Stimulated activated CD4-positive, alpha-beta T cell treated with anti-CD3 and anti-CD28 coated beads, Interleukin-4, amount 100 ng/mL, for 4 hours (primary cell): ENCODE measurements around the gene CROCC2.

ENCODE experiments used
- DNase-seq, 2 experiments: peaks; one replicate each; pipeline ENCODE4 v3.0.0-alpha.2; 2020

The CROCC2 gene

DNA sequence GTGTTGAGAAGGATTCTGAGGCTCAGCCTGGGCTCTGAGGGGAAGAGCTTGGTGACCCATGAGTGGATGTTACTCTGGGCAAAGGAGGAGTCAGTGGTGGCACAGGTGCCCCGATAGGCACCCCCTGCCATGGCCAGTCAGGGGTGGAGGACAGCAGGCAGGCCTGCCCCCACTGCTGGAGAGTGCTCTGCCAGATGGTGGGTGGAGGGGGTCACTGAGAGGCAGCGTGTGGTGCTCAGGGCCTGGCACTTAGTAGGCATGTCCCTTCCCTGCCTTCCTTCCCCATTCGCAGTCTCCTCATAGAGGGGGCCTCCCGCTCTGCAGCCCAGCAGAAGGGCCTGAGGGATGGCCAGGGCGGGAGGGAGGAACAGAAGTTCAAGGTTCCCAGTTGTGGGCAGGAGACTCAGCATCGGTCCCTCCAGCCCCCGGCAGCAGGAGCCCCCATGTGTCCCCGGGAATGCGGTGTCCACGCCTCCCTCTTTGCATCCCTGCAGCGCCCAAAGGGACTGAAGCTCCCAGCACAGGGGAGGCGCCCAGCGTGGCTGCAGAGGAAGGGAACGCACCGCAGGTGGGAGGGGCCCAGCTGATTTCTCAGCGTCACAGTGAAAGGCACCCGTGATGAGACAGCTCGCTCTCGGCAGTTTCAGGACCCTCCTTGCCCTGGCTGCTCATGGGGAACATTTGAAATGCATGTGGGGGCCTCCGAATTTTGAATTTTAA, 86.6 kb downstream of the CROCC2 start:
- DNase-seq = no peak

DNA sequence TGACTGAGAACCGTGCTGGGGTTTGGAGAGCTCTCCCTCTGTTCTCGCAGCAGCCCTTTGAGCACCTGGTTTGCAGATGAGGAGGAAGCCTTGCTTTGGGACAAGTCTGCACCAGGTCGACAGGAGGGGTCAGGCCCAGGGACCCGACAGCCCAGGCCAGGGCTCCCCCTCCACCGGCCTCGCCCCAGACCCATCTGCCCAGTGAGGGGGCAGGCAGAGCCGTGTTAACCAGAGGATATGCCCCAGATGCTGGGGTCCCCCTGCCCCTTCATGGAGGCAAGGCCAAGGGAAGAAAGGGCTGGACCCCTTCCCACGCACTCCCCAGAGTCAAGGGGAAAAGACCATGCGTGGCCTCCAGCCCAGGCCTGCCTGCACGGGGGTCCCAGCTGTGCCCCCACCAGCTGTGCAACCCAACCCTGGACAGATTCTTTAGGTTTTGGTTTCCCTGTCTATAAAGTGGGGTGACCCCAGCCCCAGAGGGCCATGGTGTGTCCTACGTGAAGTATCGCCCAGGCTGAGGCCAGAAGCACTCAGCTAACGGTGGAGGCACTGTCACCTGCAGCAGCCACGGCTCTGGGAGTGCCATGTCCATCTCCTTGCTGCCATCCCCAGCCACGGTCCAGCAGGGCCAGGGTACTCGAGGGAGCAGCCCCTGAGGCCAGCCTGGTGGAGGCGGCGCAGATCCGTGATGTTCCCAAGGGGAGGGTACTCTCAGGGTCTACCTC, 87.5 kb downstream of the CROCC2 start:
- DNase-seq = no peak

DNA sequence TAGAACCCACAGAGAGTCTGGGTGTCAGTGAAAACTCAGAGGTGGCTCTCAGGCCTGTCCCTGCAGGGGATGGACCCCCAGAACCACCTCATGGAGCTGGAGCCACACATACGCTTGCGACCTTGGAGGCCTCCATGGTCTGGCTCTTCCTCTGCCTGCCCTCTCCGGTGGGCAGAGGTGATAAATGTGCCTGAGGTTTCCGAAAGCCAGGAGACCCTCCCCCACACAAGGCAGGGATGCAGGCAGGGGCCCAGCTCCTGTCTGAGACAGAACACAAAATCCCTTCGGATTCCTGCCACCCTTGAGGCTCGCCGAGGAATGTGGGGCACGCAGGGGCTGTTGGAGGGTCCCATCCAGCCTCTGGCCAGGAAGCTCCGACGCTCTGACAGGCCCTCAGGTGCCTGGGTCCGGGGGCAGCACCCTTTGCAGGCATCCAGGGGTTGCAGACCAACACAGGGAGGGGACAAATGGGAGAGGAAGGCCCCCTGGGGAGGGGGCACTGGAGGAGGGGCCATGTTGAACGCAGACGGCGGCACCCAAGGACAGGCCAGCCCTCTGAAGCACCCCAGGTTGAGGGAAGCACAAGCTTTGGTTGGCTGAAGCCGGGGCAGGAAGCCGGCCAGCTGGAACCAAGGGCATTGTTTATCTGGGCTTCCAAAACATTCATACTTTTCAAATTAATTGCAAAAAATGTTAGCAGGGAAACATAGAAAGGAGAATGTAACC, 88.2 kb downstream of the CROCC2 start:
- no peak for DNase-seq

DNA sequence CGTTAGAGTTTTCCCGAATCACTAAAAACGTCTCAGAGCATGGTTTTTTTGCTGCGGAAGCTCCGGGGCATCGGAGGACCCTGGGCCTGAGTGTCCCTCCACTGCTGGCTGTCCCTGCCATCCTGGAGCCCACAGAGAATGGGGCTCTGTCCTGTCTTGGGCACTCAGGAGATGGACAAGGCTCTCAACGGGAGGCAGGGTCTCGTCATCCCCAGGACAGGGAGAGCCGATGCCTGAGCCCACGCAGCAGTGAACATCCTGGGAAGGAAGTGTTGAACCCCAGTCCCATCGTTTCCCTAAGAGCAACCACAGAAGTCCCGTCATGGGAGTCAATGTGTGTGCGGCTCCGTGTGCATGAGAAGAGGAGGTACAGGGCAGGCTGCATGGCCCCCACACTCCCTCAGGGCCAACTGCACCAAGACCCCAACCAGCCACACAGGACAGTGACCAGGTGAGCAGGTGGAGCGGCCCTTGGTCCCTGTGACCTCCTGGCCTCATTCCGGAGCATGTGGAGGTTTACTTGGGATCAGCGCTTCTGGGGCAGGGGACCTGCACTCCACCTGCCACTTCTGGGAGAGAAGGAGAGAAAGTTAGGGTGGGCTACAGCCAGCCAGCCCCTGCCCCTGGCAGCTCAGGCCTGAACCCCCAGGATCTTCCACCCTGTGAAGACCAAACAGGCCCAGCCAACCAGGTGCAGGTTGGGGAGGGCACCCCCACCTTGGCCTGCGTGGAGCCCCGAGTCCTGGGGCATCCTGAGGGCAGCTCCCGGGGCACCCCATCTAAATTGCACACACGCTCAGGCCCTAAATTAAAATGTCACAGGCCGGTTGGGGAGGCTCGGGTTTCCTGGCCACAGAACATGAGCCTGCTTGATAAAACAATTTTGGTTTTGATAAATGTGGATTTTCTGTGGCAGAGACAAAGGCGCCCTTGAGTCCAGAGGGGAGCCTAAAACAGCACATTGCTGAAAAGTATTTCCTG, 89.2 kb downstream of the CROCC2 start:
- no peak for DNase-seq

DNA sequence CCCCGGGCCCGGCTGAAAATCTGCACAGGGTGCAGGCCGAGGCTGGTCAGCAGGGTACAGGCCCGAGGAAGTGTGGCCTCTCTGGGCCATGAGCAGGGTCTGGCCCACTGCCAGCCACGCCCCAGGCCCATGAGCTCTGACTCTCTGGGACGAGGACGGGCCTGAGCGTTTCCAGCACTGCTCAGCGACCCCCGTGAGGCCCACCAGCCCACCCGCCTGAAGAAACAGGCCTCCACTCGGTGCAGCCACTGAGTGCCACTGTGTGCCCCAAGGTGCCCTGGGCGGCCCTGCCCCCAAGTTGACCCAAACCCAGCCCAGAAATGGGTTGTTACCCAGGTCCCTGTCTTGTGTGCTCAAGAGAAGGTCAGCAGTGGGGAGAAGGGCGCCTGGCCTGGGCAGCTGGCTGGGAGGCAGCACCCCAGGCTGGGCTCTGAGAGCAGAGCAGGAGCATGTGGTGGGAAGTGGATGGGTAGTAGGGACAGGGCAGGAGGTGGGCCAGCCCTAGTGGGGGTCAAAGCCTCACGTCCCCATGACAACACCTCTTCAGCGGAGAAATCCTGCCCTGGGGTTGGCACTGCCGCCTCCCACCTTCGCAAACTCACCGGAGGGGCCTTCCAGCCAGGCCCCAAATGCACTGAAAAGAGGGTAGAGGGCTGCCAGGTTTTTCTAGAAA, 90.2 kb downstream of the CROCC2 start:
- no peak for DNase-seq

DNA sequence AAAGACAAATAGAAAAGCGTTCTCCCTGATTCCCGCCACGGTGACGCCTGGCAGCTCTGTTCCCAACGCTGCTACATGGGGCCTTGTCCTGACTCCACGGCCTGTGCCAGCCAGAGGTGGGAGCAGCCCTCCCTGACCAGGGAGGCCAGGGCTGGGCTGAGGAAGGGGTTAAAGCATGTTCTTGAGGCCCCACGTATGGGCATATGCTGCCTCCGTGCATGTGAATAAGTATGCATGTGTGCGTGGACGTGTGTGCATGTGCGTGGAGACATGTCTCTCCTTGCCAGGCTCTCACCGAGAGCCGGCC, 90.7 kb downstream of the CROCC2 start:
- no peak for DNase-seq

DNA sequence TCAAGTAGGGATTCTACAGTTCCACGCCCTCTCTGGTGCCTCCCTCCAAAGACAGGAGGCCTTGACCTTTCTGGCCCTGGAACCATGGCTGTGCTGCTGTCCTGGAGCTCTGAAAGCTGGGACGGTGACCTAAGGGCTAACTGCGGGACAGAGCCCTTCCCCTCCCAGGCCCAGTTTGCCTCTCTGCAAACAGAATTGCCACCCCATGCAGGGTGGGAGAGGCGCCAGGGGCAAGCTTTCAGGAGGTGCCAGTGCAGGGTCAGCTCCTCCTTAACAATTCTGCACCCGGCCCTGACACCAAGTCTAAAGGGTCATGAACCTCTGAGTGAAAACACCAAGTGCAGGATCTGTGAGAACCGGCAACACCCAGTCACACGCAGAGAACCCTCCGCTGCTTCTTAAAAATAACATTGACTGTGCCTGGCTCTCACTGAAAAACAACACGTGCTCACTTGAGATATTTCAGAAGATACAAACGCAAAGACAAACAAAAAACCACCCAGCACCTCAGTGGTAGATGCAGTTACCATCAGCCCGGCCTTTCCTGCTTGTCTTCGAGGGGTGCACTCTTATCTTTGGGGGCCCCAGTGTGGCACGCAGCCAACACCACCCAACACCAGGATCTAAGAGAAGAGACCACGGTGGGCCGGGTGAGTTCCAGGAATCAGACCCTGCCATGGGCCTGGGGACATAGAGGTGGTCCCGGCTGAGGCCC, 91.2 kb downstream of the CROCC2 start:
- DNase-seq = no peak

DNA sequence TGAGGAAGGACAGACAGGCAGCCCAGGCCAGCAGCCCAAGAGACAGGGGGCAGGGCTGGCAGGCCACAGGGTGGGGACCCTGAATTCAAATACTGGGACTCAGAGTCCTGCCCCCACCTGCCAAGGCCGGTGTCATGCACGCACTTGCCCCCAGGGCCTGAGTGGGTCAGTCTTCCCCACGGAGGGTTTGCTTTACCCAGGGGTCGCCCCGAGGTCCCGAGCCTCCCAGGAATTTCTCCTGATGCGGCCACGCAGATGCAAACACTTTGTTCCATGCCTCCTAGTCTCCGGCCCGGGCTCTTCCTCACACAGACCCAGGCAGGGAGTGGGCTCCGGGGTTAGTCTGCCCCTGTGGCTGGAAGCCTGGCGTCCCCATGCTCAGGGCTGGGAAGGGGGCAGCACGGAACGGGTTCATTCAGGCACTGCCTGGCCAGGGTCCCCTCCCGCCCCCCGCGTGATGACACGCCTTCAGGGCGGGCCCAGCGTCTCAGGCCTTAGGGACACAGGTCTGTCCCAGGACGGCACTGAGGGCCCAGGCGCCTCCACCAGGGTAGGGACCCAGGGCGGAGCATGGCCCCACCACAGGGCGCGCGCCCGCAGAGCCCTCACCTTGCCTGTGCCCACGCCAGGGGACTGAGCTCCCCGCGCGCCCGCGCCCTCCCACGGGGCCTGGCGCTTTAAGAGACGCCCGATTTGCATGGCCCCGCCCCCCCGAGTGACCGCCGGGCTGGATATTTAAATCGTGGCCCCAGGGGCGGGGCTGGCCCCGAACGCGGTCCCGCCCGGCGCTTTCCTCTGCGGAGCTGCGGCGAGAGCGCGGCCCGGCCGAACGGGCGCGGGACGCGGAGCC, 91.9 kb downstream of the CROCC2 start, which contains the start of gene SNED1:
Gene SNED1 (plus strand): TSS at position 763 of the 850 bp plus-strand sequence. CDS start 220 bp downstream, outside the sequence.
- peak; percentile 20 to 37 for DNase-seq

DNA sequence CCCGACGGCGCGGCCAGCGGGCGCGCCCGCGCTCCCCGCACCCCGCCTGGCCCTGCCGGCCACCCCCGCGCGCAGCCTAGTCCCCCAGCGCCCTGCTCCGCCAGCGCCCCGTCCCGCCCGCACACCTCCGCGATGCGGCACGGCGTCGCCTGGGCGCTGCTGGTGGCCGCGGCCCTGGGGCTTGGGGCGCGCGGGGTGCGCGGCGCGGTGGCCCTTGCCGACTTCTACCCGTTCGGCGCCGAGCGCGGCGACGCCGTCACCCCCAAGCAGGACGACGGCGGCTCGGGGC, 92.5 kb downstream of the CROCC2 start:
- DNase-seq = no peak

DNA sequence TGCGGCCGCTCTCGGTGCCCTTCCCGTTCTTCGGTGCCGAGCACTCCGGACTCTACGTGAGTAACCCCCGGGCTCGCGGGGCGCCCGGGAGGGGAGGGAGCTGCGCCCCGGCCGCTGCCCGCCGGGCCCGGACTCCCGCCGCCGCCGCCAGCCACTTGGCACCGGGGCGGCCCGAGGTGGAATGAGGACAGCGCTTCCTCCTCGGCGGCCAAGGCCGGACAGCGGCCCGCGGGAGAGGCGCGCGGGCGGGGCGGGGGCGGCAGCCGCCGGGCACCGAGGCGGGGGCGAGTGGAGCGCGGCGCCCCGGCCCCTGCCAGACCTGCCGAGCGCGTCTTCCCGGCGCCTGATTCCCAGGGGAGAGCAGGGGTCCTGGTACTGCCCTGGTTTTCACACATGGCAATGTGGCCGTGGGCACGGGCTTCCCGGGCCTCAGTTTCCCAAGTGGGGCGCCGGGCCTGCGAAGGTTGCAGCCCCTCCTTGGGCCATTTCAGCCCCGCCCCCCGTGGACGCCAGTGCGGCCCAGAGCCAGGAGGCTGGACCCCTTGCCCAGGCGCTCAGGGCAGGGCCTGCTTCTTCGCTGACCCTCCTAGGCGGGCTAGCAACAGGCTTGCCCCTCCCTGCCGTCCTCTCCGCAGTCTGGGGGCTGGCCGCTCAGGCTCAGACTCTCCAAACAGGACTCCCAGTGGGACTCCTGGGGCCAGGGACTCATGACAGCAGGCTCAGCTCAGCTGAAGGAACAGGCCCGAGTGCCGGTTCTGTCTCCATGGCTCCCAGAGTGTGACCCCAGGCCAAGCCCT, 93.1 kb downstream of the CROCC2 start:
- no peak for DNase-seq

DNA sequence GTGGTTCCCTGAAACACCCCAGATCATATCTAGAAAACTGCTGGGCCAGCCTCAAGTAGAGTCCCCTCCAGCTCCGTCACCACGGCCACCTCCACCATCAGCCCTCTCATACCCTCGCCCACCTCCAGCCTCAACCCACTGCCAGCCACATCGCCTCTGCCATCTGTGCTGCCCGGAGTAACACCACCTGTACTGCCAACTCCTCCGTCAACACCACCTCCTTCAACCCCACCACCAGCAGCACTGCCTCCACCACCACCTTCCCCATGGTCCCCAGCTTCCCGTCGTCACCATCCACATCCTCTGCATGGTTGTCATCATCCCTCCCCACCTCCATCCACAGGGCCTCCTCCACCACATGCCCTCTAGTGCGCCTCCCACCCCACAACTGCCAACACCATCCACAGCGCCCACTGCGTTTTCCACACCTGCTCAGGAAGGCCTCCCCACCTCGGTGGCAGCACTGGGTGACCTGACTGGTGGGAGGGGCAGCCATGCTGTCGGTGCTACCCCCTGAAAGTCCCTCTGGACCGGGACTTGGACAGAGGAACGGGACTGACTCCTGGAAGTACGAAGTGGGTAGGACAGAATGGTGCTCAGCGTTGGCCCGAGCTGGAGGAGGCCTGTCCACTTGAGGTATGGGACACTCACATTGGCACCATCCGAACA, 93.9 kb downstream of the CROCC2 start:
- no peak for DNase-seq

DNA sequence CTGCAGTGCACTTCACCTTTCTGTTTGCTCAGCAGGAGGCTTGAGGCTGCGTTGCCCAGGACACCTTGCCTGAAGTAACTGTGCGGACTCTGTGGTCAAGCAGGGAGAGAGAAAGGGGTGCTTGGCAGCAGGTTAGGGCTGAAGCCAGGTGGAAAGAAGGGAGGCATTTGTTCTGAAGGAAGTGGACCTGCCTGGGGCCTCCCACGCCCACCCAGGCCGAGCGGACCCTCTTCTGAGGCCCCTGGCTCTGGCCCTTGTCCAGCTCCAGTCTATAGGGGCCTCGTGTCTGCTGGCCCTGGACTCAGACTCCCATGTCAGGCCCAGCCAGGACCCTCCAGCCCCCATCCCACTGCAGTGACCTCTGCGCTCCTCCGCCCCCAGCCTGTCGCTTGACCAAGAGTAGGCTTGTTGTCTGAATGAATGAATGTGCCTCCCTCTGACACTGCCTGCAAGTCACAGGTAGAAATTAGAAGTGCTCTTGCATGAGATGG, 94.7 kb downstream of the CROCC2 start:
- no peak for DNase-seq

DNA sequence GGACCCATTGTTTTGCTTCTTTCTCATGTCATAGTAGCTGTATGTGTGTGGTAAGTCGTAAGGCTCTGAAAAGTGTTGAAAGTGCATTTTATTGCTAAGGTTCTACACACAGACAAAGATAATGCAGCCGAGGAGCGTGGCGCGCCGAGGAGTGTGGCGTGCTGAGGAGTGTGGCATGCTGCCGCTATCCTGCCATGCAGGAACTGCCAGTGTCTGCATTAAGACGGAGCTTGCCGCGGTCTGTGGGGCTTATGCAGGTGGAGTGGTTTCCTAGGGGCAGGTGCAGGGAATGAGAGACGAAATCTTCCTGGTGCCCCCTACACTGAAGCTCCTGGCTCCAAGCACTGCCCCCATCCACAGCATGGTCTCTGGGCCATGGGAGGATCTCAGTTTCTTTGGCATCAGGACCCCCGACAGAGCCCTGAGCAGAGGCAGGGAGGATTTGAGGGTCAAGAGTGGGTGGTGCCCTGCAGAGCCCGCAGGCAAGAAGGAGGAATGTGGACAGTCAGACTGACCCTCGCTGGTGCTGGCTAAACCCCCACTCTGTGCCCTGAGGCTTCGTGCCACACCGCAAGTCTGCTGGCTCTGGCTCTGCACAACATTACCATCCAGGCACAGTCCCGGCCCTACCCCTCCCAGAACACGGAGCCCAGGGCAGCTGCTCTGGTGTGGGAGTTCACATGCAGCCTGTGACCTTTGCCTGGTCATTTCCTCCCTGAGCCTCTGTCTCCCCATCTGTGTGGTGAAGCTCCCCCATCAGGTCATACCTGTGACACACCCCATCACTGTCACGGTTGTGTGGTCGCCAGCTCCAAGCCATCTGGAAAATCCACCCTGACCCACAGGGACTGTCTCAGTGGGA, 95.5 kb downstream of the CROCC2 start:
- no peak for DNase-seq

DNA sequence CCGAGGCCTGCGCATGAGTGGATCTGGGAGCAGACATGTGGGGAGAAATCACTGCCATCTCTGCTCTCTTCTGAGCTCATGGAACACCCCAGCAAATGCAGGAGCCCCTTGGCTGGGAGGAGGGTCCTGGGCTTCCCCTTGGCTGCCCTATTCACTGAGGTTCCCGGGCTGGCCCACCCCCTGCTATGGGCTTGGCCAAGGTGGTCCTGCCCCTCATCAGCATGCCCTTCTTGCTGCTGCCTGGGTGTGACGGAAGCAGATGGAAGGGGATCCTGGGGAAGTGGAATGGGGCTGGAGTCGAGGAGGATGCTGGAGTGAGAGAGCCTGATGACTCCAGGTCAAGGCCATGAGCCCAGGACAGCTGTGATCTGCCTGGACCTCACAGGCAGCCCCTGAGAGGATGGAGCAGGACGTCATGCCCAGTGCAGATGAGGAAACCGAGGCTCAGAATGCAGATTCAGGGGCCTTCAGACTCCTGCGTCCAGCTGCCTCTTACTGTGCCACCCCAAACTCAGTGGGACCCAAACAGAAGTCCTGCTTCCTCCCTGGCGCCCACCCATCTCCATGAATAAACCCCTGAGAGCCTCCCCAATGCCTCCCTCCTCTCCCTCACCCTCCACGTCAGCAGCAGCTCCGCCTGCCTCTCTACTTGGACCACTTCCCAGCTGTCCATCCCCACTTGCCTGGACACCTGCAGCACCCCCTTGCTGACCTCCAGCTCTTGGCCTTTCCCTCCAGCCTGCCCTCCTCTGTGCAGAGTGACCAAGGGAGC, 96.3 kb downstream of the CROCC2 start:
- DNase-seq = no peak

DNA sequence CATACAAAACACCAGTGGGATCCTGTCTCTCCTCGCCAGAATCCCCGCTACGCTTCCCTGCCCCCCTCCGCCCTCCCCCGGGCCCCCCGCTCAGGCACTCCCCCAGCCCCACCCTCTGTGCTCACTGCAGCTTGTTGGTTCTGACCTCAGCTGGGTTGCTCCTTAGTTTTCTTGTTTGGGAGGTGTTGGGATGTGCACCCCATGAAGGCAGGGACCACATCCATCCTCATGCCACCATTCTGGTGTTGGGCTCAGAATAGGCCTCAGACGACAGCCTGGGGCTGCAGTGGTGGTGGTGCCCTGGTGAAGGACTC, 96.9 kb downstream of the CROCC2 start:
- no peak for DNase-seq

DNA sequence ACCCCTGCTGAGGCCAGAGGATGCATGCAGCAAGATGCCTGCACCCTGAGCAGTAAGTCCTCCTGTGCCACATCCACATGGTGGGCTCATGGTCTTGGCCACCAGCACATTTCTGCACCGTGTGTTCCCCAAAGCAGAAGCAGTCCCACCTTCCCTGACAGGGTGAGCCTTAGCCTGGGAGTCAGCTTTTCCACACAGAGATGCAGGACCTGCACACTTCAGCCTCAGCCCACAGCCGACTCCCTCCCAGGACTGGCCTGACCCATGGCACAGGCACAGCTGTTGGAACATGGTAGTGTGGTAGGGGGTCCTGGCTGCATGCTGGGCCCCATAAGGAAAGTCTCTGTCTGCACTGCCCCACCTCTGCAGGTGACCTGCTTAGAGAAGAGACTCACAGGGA, 97.2 kb downstream of the CROCC2 start:
- DNase-seq = no peak

DNA sequence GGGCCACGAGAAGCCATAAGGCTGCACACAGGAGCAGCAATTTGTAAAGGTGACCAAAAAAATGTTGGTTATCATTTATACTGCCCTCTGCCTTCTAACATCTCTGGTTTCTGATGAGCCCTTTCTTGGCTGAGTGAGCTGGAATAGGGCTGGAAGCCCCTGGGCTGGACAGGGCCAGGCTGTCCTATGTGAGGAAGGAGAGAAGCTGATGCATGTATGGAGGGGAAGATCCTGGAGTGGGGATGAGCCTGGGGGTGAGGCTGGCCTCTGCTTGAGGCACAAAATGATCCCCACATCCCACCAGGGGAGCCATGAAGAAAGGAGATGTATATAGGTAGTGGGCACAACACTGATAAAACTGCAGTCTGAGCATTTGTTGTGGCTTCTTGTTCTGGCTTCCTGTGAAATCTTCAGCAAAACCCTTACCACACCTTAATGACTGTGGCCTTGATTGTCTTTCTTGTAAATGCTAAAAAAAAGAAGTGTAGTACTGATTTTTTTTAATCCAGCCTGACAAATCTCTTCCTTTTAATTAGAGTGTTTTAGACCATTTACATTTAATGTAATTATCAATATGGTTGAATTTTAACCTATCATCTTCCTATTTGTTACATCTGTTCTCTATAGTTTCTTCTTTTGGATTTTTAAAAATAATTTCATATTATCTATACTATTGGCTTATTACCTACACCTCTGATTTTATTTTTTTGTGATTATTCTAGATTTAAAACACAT, 97.9 kb downstream of the CROCC2 start:
- DNase-seq = no peak
